ENCODE data around the gene LRSAM1. TPM values are rescaled to one million over a fixed set of nuclear protein-coding genes. Genes with fewer than 3 reads are reported as not detected.

The LRSAM1 gene
- polyA plus RNA-seq, 1 experiment = 3.4 TPM

GRCh38 chr9:127505396-127506116 lies 54.2 kb downstream of the LRSAM1 start:
- peak; percentile 67 for TF ChIP-seq CTCF (IDR thresholded peaks at IDR 0.05; ENCODE audit: low read depth, low read length)
- no peak for DNase-seq (ENCODE audit: low read depth, low spot score)
- Histone ChIP-seq H3K4me3 (ENCODE audit: low read depth, low read length) (no peak overlapping the region), H3K27ac (ENCODE audit: low read depth, low read length) (no peak overlapping the region), H3K9me3 (ENCODE audit: control insufficient read depth, insufficient read depth, low read length) (no peaks in the 10 kb centered on the region; the same call in 1 of the 2 replicates), H3K27me3 (ENCODE audit: control insufficient read depth, insufficient read depth, low read length) (no peaks in the 10 kb centered on the region)
- CTCF ChIA-PET = interaction anchor here (0.5 to 3.7 kb wide), 3 partner anchors 74 to 364 kb away, joined by 4 to 103 read pairs (median 4); no protein-coding TSS in a partner anchor
- POLR2A ChIA-PET = interaction anchor here (0.6 to 1.4 kb wide), 2 partner anchors 51 to 81 kb away, joined by 4 to 8 read pairs; no protein-coding TSS in a partner anchor

- H3K27me3 ChIP-seq (ENCODE audit: control insufficient read depth, insufficient read depth, low read length) = no peaks in the 10 kb centered on the region
- H3K27ac ChIP-seq (ENCODE audit: low read depth, low read length) = peak overlapping the region; percentile 68
- CTCF ChIA-PET = no interaction called here
- no peak for TF ChIP-seq CTCF (IDR thresholded peaks at IDR 0.05; ENCODE audit: low read depth, low read length)
- no peak overlapping the region for H3K4me3 ChIP-seq (ENCODE audit: low read depth, low read length)
- no peaks in the 10 kb centered on the region; the same call in 1 of the 2 replicates for H3K9me3 ChIP-seq (ENCODE audit: control insufficient read depth, insufficient read depth, low read length)
- POLR2A ChIA-PET = no interaction called here
- DNase-seq (ENCODE audit: low read depth, low spot score) = no peak
These were observed 55.0 kb downstream of the LRSAM1 start for GRCh38 chr9:127506117-127506813.

- Histone ChIP-seq H3K27ac (ENCODE audit: low read depth, low read length) (peak overlapping the region; percentile 68), H3K27me3 (ENCODE audit: control insufficient read depth, insufficient read depth, low read length) (no peaks in the 10 kb centered on the region), H3K9me3 (ENCODE audit: control insufficient read depth, insufficient read depth, low read length) (no peaks in the 10 kb centered on the region; the same call in 1 of the 2 replicates), H3K4me3 (ENCODE audit: low read depth, low read length) (no peak overlapping the region)
- ChIA-PET POLR2A (interaction anchor here (0.6 kb wide), 1 partner anchor 99 kb away, joined by 3 read pairs; no protein-coding TSS in a partner anchor), CTCF (no interaction called here)
- TF ChIP-seq CTCF (IDR thresholded peaks at IDR 0.05; ENCODE audit: low read depth, low read length) = no peak
- no peak for DNase-seq (ENCODE audit: low read depth, low spot score)
These were observed 55.8 kb downstream of the LRSAM1 start for GRCh38 chr9:127506814-127507750.

- CTCF ChIA-PET = no interaction called here
- H3K4me3 ChIP-seq (ENCODE audit: low read depth, low read length) = no peak overlapping the region
These were observed 56.7 kb downstream of the LRSAM1 start for GRCh38 chr9:127507751-127508648.

More at GRCh38 chr9:127507751-127508648, 56.7 kb downstream of the LRSAM1 start:
- DNase-seq (ENCODE audit: low read depth, low spot score) = no peak
- Histone ChIP-seq H3K27me3 (ENCODE audit: control insufficient read depth, insufficient read depth, low read length) (no peaks in the 10 kb centered on the region), H3K9me3 (ENCODE audit: control insufficient read depth, insufficient read depth, low read length) (no peaks in the 10 kb centered on the region; the same call in 1 of the 2 replicates), H3K27ac (ENCODE audit: low read depth, low read length) (peak overlapping the region; percentile 68)
- POLR2A ChIA-PET = interaction anchor here (0.6 kb wide), 1 partner anchor 100 kb away, joined by 3 read pairs; no protein-coding TSS in a partner anchor
- TF ChIP-seq CTCF (IDR thresholded peaks at IDR 0.05; ENCODE audit: low read depth, low read length) = no peak

All from AG04450 (cell line).